ENCODE measurements around the gene CDKL5. TPM values are rescaled to one million over a fixed set of nuclear protein-coding genes. Genes with fewer than 3 reads are reported as not detected.

The CDKL5 gene
- total RNA-seq, 1 donor from 2014 or later: 17.7 TPM

- Histone ChIP-seq H3K27me3 (ENCODE audit: insufficient read depth, low read length) (no peaks in the 10 kb centered on the region), H2AFZ (ENCODE audit: low read depth, low read length) (no peak overlapping the region), H3K4me3 (ENCODE audit: insufficient read depth, low read depth, low read length) (no peak overlapping the region), H3K4me1 (ENCODE audit: insufficient read depth, low read length) (no peaks in the 10 kb centered on the region), H3K36me3 (ENCODE audit: insufficient read depth, low read length) (no peaks in the 10 kb centered on the region), H3K9ac (ENCODE audit: low read length) (no peak overlapping the region), H3K79me2 (ENCODE audit: insufficient read depth, low read length) (no peaks in the 10 kb centered on the region), H3K27ac (ENCODE audit: low read depth, low read length) (no peak overlapping the region), H3K4me2 (ENCODE audit: low read length) (no peak overlapping the region), H3K9me3 (ENCODE audit: insufficient read depth, low read depth, low read length) (no peaks in the 10 kb centered on the region), H4K20me1 (ENCODE audit: insufficient read depth, low read length) (no peaks in the 10 kb centered on the region)
- TF ChIP-seq CTCF (IDR thresholded peaks at IDR 0.05; ENCODE audit: insufficient read depth, low read depth, low read length) (no peak), EZH2 (IDR thresholded peaks at IDR 0.05; ENCODE audit: insufficient read depth, low read length) (no peak)
- DNase-seq (ENCODE audit: low read depth) (peak; percentile 28), FAIRE-seq (peak; percentile 93)
- H3K9me3 Mint-ChIP-seq (ENCODE audit: unreplicated experiment): no peaks in the 10 kb centered on the region
- H3K4me1 Mint-ChIP-seq (ENCODE audit: low read depth, unreplicated experiment): peaks cover 2% of the 10 kb centered on the region
- H3K4me3 Mint-ChIP-seq (ENCODE audit: unreplicated experiment): no peak overlapping the region
- H3K36me3 Mint-ChIP-seq (ENCODE audit: low read depth, unreplicated experiment): no peaks in the 10 kb centered on the region
- no peaks in the 10 kb centered on the region for H3K27me3 Mint-ChIP-seq (ENCODE audit: low read depth, unreplicated experiment)
- no peak overlapping the region for H3K27ac Mint-ChIP-seq (ENCODE audit: unreplicated experiment)
Observed at GRCh38 chrX:18654875-18655836, 229.7 kb downstream of the CDKL5 start.

- Mint-ChIP-seq H3K4me3 (ENCODE audit: unreplicated experiment) (no peak overlapping the region), H3K4me1 (ENCODE audit: low read depth, unreplicated experiment) (no peaks in the 10 kb centered on the region), H3K36me3 (ENCODE audit: low read depth, unreplicated experiment) (no peaks in the 10 kb centered on the region), H3K9me3 (ENCODE audit: unreplicated experiment) (no peaks in the 10 kb centered on the region), H3K27me3 (ENCODE audit: low read depth, unreplicated experiment) (no peaks in the 10 kb centered on the region), H3K27ac (ENCODE audit: unreplicated experiment) (no peak overlapping the region)
- Histone ChIP-seq H2AFZ (ENCODE audit: low read depth, low read length) (no peak overlapping the region), H3K4me2 (ENCODE audit: low read length) (no peak overlapping the region), H3K4me1 (ENCODE audit: insufficient read depth, low read length) (no peaks in the 10 kb centered on the region), H3K9me3 (ENCODE audit: insufficient read depth, low read depth, low read length) (no peaks in the 10 kb centered on the region), H3K4me3 (ENCODE audit: insufficient read depth, low read depth, low read length) (no peak overlapping the region), H3K36me3 (ENCODE audit: insufficient read depth, low read length) (no peaks in the 10 kb centered on the region), H3K27ac (ENCODE audit: low read depth, low read length) (no peak overlapping the region), H4K20me1 (ENCODE audit: insufficient read depth, low read length) (no peaks in the 10 kb centered on the region), H3K9ac (ENCODE audit: low read length) (no peak overlapping the region), H3K27me3 (ENCODE audit: insufficient read depth, low read length) (no peaks in the 10 kb centered on the region), H3K79me2 (ENCODE audit: insufficient read depth, low read length) (no peaks in the 10 kb centered on the region)
- DNase-seq (ENCODE audit: low read depth) (no peak), FAIRE-seq (no peak)
- TF ChIP-seq CTCF (IDR thresholded peaks at IDR 0.05; ENCODE audit: insufficient read depth, low read depth, low read length): no peak
- TF ChIP-seq EZH2 (IDR thresholded peaks at IDR 0.05; ENCODE audit: insufficient read depth, low read length): no peak
Observed at GRCh38 chrX:18661273-18661672, 235.9 kb downstream of the CDKL5 start.

GRCh38 chrX:18664947-18665346, 239.5 kb downstream of the CDKL5 start:
- H3K9me3 ChIP-seq (ENCODE audit: insufficient read depth, low read depth, low read length): no peaks in the 10 kb centered on the region
- DNase-seq (ENCODE audit: low read depth) (no peak), FAIRE-seq (no peak)
- no peak overlapping the region for H2AFZ ChIP-seq (ENCODE audit: low read depth, low read length)
- Mint-ChIP-seq H3K27ac (ENCODE audit: unreplicated experiment) (no peak overlapping the region), H3K4me1 (ENCODE audit: low read depth, unreplicated experiment) (no peaks in the 10 kb centered on the region), H3K9me3 (ENCODE audit: unreplicated experiment) (no peaks in the 10 kb centered on the region), H3K27me3 (ENCODE audit: low read depth, unreplicated experiment) (no peaks in the 10 kb centered on the region), H3K4me3 (ENCODE audit: unreplicated experiment) (no peak overlapping the region), H3K36me3 (ENCODE audit: low read depth, unreplicated experiment) (no peaks in the 10 kb centered on the region)
- H3K27ac ChIP-seq (ENCODE audit: low read depth, low read length): no peak overlapping the region
- H3K27me3 ChIP-seq (ENCODE audit: insufficient read depth, low read length): no peaks in the 10 kb centered on the region
- H3K4me2 ChIP-seq (ENCODE audit: low read length): no peak overlapping the region
- H3K36me3 ChIP-seq (ENCODE audit: insufficient read depth, low read length): no peaks in the 10 kb centered on the region
- no peak overlapping the region for H3K9ac ChIP-seq (ENCODE audit: low read length)
- no peak overlapping the region for H3K4me3 ChIP-seq (ENCODE audit: insufficient read depth, low read depth, low read length)
- no peaks in the 10 kb centered on the region for H3K79me2 ChIP-seq (ENCODE audit: insufficient read depth, low read length)
- TF ChIP-seq EZH2 (IDR thresholded peaks at IDR 0.05; ENCODE audit: insufficient read depth, low read length) (no peak), CTCF (IDR thresholded peaks at IDR 0.05; ENCODE audit: insufficient read depth, low read depth, low read length) (no peak)
- H3K4me1 ChIP-seq (ENCODE audit: insufficient read depth, low read length): no peaks in the 10 kb centered on the region
- H4K20me1 ChIP-seq (ENCODE audit: insufficient read depth, low read length): no peaks in the 10 kb centered on the region
